GM23248 (cell line): Measurements from ENCODE around the gene CAMK2N1. TPM values are rescaled to one million over a fixed set of nuclear protein-coding genes. Genes with fewer than 3 reads are reported as not detected.
A peak's percentile ranks its signal among the peaks of the same experiment; 100 is the strongest.
"Not testable (repeated sequence)": the region's sequence is repeated elsewhere in the genome, so short reads cannot be mapped to it uniquely, and the experiment has no call there.

Source experiments
- DNase-seq: peaks from one replicate; pipeline ENCODE4 v3.0.0-alpha.2; 2015
- H2AFZ ChIP-seq: fragments of 200-600 bp; sonication (generic); 2 replicates; pipeline ENCODE4 v1.6.1; 2016; ENCODE audit warnings: antibody characterized with exemption
- H3F3A ChIP-seq: fragments of 200-600 bp; sonication (generic); 2 replicates; pipeline ENCODE4 v1.6.1; 2016; ENCODE audit warnings: mild to moderate bottlenecking, antibody characterized with exemption, mixed run types; ENCODE audit not compliant: insufficient read depth
- H3K27ac ChIP-seq: fragments of 200-600 bp; sonication (generic); 2 replicates; pipeline ENCODE4 v1.5.1; 2016; ENCODE audit warnings: mild to moderate bottlenecking
- H3K27me3 ChIP-seq: fragments of 200-600 bp; sonication (generic); replicated peaks from 2 replicates; pipeline ENCODE4 v1.6.1; 2016; ENCODE audit warnings: mild to moderate bottlenecking; ENCODE audit not compliant: insufficient read depth
- H3K36me3 ChIP-seq: fragments of 200-600 bp; sonication (generic); 2 replicates; pipeline ENCODE4 v1.6.1; 2016; ENCODE audit warnings: low read depth, mild to moderate bottlenecking
- H3K4me1 ChIP-seq: fragments of 200-600 bp; sonication (generic); 2 replicates; pipeline ENCODE4 v1.6.1; 2016; ENCODE audit warnings: mild to moderate bottlenecking; ENCODE audit not compliant: insufficient read depth
- H3K4me2 ChIP-seq: fragments of 200-600 bp; sonication (generic); one replicate; pipeline ENCODE4 v1.6.1; 2016; ENCODE audit warnings: mild to moderate bottlenecking; ENCODE audit not compliant: unreplicated experiment
- H3K4me3 ChIP-seq: fragments of 200-600 bp; sonication (generic); 2 replicates; pipeline ENCODE4 v1.5.1; 2016; ENCODE audit warnings: mild to moderate bottlenecking
- H3K79me2 ChIP-seq: fragments of 200-600 bp; sonication (generic); 2 replicates; pipeline ENCODE4 v1.6.1; 2016; ENCODE audit warnings: mild to moderate bottlenecking; ENCODE audit not compliant: insufficient read depth
- H3K9ac ChIP-seq: fragments of 200-600 bp; sonication (generic); 2 replicates; pipeline ENCODE4 v1.6.1; 2016; ENCODE audit warnings: mild to moderate bottlenecking
- H3K9me2 ChIP-seq: fragments of 200-600 bp; sonication (generic); 2 replicates; pipeline ENCODE4 v1.6.1; 2016; ENCODE audit warnings: mixed run types, mild to moderate bottlenecking, moderate library complexity; ENCODE audit not compliant: insufficient read depth
- H3K9me3 ChIP-seq: fragments of 200-600 bp; sonication (generic); one replicate; pipeline ENCODE4 v1.6.1; 2017; ENCODE audit warnings: low read depth
- H4K20me1 ChIP-seq: fragments of 200-600 bp; sonication (generic); 2 replicates; pipeline ENCODE4 v1.6.0; 2016; ENCODE audit not compliant: insufficient read depth
- EZH2 ChIP-seq: fragments of 200-600 bp; sonication (generic); IDR thresholded peaks from 2 replicates; pipeline ENCODE4 v1.6.1; 2018; ENCODE audit warnings: antibody characterized with exemption, mild to moderate bottlenecking; ENCODE audit not compliant: insufficient read depth, poor library complexity, severe bottlenecking
- EZH2phosphoT487 ChIP-seq: fragments of 200-600 bp; sonication (generic); IDR thresholded peaks from 2 replicates; pipeline ENCODE4 v1.6.1; 2018; ENCODE audit warnings: antibody characterized with exemption, moderate library complexity, mild to moderate bottlenecking, low read depth; ENCODE audit not compliant: insufficient read depth
- WGBS, 2 experiments: methylation state at CpG; one replicate each; pipeline ENCODE4 v1.1.6; 2015 to 2017; ENCODE audit warnings: low lambda C conversion rate in 2 of 2, low coverage in 1 of 2; ENCODE audit errors: missing lambda C conversion rate in 2 of 2; 5-methylcytosine and 5-hydroxymethylcytosine counted together
- in situ Hi-C: fragments of 300-500 bp; cut with MboI; formaldehyde crosslinking; loops from 2 replicates; pipeline ENCODE4 v1.15.0; 2020
- polyA plus RNA-seq: library from polyadenylated mRNA; unstranded; fragments of >200 nt; fragmentation: Nextera tagmentation; extraction: Ambion mirVana; gene quantifications from 2 replicates; pipeline ENCODE4 v1.2.1, GENCODE V29; 2016
- total RNA-seq: library from RNA; depleted of rRNA; stranded (reverse); fragments of >200 nt; shearing (Covaris generic); gene quantifications from 2 replicates; pipeline ENCODE4 v1.2.3, GENCODE V29; 2014

CAMK2N1 gene
- total and polyA plus RNA-seq, 2 experiments from 2014 or later: 28.6 to 37.6 TPM

- no peak for DNase-seq
- no peaks in the 10 kb centered on the region; the same call in 1 of the 2 replicates for H3K79me2 ChIP-seq
- no peak overlapping the region for H2AFZ ChIP-seq
- 94% methylated on average over 6 of the region's 6 CpGs for WGBS, 2 experiments
- H3K9me3 ChIP-seq: no peaks in the 10 kb centered on the region
- H3K4me1 ChIP-seq: peaks cover 27% of the 10 kb centered on the region
- in situ Hi-C loops: no loop called here
- H3K4me2 ChIP-seq: no peak overlapping the region
- no peak overlapping the region for H3K27ac ChIP-seq
- H3K9ac ChIP-seq: no peak overlapping the region
- H3F3A ChIP-seq: peaks cover 44% of the 10 kb centered on the region
- TF ChIP-seq EZH2phosphoT487 (no peak), EZH2 (no peak)
- H3K36me3 ChIP-seq: peaks cover 5% of the 10 kb centered on the region
- H3K9me2 ChIP-seq: no peaks in the 10 kb centered on the region
- no peaks in the 10 kb centered on the region for H3K27me3 ChIP-seq
- H4K20me1 ChIP-seq: no peaks in the 10 kb centered on the region
- H3K4me3 ChIP-seq: no peak overlapping the region
Observed at GRCh38 chr1:20497506-20497905, 11.5 kb upstream of the CAMK2N1 start.

- H3K9me3 ChIP-seq, H3K4me3 ChIP-seq, H3K36me3 ChIP-seq, H3K27me3 ChIP-seq, DNase-seq, H3K79me2 ChIP-seq, H4K20me1 ChIP-seq, H3K4me2 ChIP-seq, H3K9me2 ChIP-seq, H2AFZ ChIP-seq, in situ Hi-C loops, H3K9ac ChIP-seq: not testable (repeated sequence)
- 83% methylated on average over 12 of the region's 12 CpGs for WGBS, 2 experiments
- peaks cover 44% of the 10 kb centered on the region for H3F3A ChIP-seq
- H3K4me1 ChIP-seq: peaks cover 27% of the 10 kb centered on the region
- H3K27ac ChIP-seq: peak overlapping the region; percentile 96
Observed at GRCh38 chr1:20496725-20497383, 10.8 kb upstream of the CAMK2N1 start.

- H3K36me3 ChIP-seq: no peaks in the 10 kb centered on the region
- H3K27me3 ChIP-seq: no peaks in the 10 kb centered on the region
- H3K4me3 ChIP-seq: no peak overlapping the region
- no peaks in the 10 kb centered on the region for H3K9me3 ChIP-seq
- H2AFZ ChIP-seq: no peak overlapping the region
- in situ Hi-C loops: no loop called here
- peak overlapping the region; percentile 96 for H3K27ac ChIP-seq
- no peaks in the 10 kb centered on the region for H3K79me2 ChIP-seq
- peak; percentile 72 for DNase-seq
- peaks cover 27% of the 10 kb centered on the region for H3K4me1 ChIP-seq
- WGBS, 2 experiments: 38 to 40% methylated on average over 8 of the region's 8 CpGs
- H3K9ac ChIP-seq: no peak overlapping the region
- peaks cover 44% of the 10 kb centered on the region for H3F3A ChIP-seq
- H4K20me1 ChIP-seq: no peaks in the 10 kb centered on the region
- no peaks in the 10 kb centered on the region for H3K9me2 ChIP-seq
- H3K4me2 ChIP-seq: peak overlapping the region; percentile 72
- TF ChIP-seq EZH2phosphoT487 (no peak), EZH2 (no peak)
Observed at GRCh38 chr1:20496241-20496661, 10.2 kb upstream of the CAMK2N1 start.

- Histone ChIP-seq H3K9ac (peak overlapping the region; percentile 19; the same call in 1 of the 2 replicates), H3K79me2 (no peaks in the 10 kb centered on the region), H3K4me1 (peaks cover 27% of the 10 kb centered on the region), H3K4me2 (peak overlapping the region; percentile 72), H3K27me3 (no peaks in the 10 kb centered on the region), H3K4me3 (no peak overlapping the region), H3K27ac (peak overlapping the region; percentile 96), H4K20me1 (no peaks in the 10 kb centered on the region), H2AFZ (no peak overlapping the region), H3F3A (peaks cover 44% of the 10 kb centered on the region), H3K36me3 (no peaks in the 10 kb centered on the region), H3K9me3 (no peaks in the 10 kb centered on the region), H3K9me2 (no peaks in the 10 kb centered on the region)
- no peak for DNase-seq
- in situ Hi-C loops: no loop called here
- WGBS, 2 experiments: 83 to 96% methylated on average over 1 of the region's 1 CpG
- TF ChIP-seq EZH2: no peak
- TF ChIP-seq EZH2phosphoT487: no peak
Observed at GRCh38 chr1:20495661-20496060, 9.7 kb upstream of the CAMK2N1 start.
